HG03280 (cell line): Measurements from ENCODE around the gene MBOAT2.
"Not testable (repeated sequence)": the region's sequence is repeated elsewhere in the genome, so short reads cannot be mapped to it uniquely, and the experiment has no call there.

ENCODE experiments used
- ATAC-seq: cut with Tn5 transposase; IDR thresholded peaks from one replicate; pipeline ENCODE4 v1.9.1; 2021; ENCODE audit warnings: mild to moderate bottlenecking, moderate library complexity; ENCODE audit not compliant: unreplicated experiment

Gene MBOAT2

GRCh38 chr2:8902757-8903156 is 100.7 kb downstream of the MBOAT2 start:
- ATAC-seq, result not testable (repeated sequence)

- not testable (repeated sequence) for ATAC-seq
Measured at GRCh38 chr2:8897206-8897605, 106.3 kb downstream of the MBOAT2 start.

- ATAC-seq, result not testable (repeated sequence)
Measured at GRCh38 chr2:8896671-8897070, 106.8 kb downstream of the MBOAT2 start.

GRCh38 chr2:8895087-8895912 is 108.2 kb downstream of the MBOAT2 start:
- not testable (repeated sequence) for ATAC-seq

GRCh38 chr2:8893978-8894820 is 109.3 kb downstream of the MBOAT2 start:
- ATAC-seq, result no peak

GRCh38 chr2:8893474-8893873 is 110.0 kb downstream of the MBOAT2 start:
- ATAC-seq, result no peak

GRCh38 chr2:8892111-8892510 is 111.4 kb downstream of the MBOAT2 start:
- no peak for ATAC-seq

GRCh38 chr2:8889978-8890377 is 113.5 kb downstream of the MBOAT2 start:
- ATAC-seq, result no peak

- no peak for ATAC-seq
Measured at GRCh38 chr2:8888963-8889362, 114.5 kb downstream of the MBOAT2 start.

- no peak for ATAC-seq
Measured at GRCh38 chr2:8886876-8887275, 116.6 kb downstream of the MBOAT2 start.

- no peak for ATAC-seq
Measured at GRCh38 chr2:8886202-8886518, 117.3 kb downstream of the MBOAT2 start.

- no peak for ATAC-seq
Measured at GRCh38 chr2:8885449-8886201, 117.9 kb downstream of the MBOAT2 start.

GRCh38 chr2:8884812-8885211 is 118.7 kb downstream of the MBOAT2 start:
- no peak for ATAC-seq

GRCh38 chr2:8882094-8882493 is 121.4 kb downstream of the MBOAT2 start:
- ATAC-seq, result no peak

GRCh38 chr2:8877894-8878293 is 125.6 kb downstream of the MBOAT2 start:
- no peak for ATAC-seq

- no peak for ATAC-seq
Measured at GRCh38 chr2:8877332-8877731, 126.2 kb downstream of the MBOAT2 start.

GRCh38 chr2:8876628-8877027 is 126.9 kb downstream of the MBOAT2 start:
- no peak for ATAC-seq

- no peak for ATAC-seq
Measured at GRCh38 chr2:8872821-8873432, 130.6 kb downstream of the MBOAT2 start.

GRCh38 chr2:8870441-8870840 is 133.0 kb downstream of the MBOAT2 start:
- no peak for ATAC-seq

GRCh38 chr2:8867363-8867762 is 136.1 kb downstream of the MBOAT2 start:
- no peak for ATAC-seq
